ENCODE data around the gene NEO1. TPM values are rescaled to one million over a fixed set of nuclear protein-coding genes. Genes with fewer than 3 reads are reported as not detected.

The NEO1 gene
- total RNA-seq, 1 donor from 2014 or later = 21.8 TPM

DNA sequence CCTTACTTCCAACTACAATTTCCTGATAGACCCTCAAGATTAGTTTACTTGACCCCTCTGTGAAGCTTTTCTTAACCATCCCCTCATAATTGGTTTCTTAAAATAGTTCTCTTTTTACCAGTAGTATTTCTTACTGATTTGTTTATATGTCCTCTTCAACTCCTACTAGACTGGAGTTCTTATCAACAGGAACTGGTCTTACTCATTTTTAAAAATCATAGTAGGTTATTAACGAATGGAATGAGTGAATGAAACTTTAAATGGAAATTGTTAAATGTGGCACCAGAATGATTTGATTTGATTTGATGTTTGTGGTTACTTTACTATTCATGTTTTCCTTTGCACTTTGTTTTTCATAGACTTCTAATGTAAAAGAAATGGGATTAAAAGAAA lies 91.5 kb downstream of the NEO1 start:
- no peak for DNase-seq (ENCODE audit: low spot score in 2 of 2)
- peaks cover 0 to 5% of the 10 kb centered on the region in 2 donors for H3K4me1 ChIP-seq
- TF ChIP-seq, protein P1, sequence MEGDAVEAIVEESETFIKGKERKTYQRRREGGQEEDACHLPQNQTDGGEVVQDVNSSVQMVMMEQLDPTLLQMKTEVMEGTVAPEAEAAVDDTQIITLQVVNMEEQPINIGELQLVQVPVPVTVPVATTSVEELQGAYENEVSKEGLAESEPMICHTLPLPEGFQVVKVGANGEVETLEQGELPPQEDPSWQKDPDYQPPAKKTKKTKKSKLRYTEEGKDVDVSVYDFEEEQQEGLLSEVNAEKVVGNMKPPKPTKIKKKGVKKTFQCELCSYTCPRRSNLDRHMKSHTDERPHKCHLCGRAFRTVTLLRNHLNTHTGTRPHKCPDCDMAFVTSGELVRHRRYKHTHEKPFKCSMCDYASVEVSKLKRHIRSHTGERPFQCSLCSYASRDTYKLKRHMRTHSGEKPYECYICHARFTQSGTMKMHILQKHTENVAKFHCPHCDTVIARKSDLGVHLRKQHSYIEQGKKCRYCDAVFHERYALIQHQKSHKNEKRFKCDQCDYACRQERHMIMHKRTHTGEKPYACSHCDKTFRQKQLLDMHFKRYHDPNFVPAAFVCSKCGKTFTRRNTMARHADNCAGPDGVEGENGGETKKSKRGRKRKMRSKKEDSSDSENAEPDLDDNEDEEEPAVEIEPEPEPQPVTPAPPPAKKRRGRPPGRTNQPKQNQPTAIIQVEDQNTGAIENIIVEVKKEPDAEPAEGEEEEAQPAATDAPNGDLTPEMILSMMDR (IDR thresholded peaks at IDR 0.05) = no peak
- no peak overlapping the region for H3K4me3 ChIP-seq
- H3K27ac ChIP-seq = no peak overlapping the region
- H3K27me3 ChIP-seq = no peaks in the 10 kb centered on the region
- H3K9me3 ChIP-seq = no peaks in the 10 kb centered on the region
- no peaks in the 10 kb centered on the region for H3K36me3 ChIP-seq
- intact Hi-C loops (cut with DNase I) = no loop called here

- Histone ChIP-seq H3K36me3 (no peaks in the 10 kb centered on the region), H3K27ac (no peak overlapping the region), H3K27me3 (no peaks in the 10 kb centered on the region), H3K4me1 (no peaks in the 10 kb centered on the region), H3K9me3 (no peaks in the 10 kb centered on the region), H3K4me3 (no peak overlapping the region)
- TF ChIP-seq, protein P1 (IDR thresholded peaks at IDR 0.05) = no peak
- no peak for DNase-seq (ENCODE audit: low spot score in 2 of 2)
- intact Hi-C loops (cut with DNase I) = no loop called here
Measured at GRCh38 chr15:73146419-73146818, 94.2 kb downstream of the NEO1 start.

DNA sequence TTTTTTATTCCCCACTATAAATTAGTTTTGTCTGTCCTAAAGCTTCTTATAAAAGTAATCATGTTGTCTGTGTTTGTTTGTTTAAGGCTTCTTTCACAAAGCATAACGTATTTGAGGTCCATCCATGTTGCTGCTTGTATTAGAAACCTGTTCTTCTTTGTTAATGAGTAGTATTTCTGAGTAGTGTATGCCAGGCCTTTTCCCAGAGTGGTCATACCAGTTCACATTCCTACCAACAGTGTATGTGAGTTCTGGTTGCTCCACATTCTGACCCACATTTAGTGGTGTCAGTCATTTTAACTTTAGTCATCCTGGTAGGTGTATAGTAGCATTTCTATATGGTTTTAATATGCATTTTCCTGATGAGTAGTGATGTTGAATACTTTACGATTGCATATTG lies 98.6 kb downstream of the NEO1 start:
- intact Hi-C loops (cut with DNase I) = no loop called here
- H3K27me3 ChIP-seq = no peaks in the 10 kb centered on the region
- H3K36me3 ChIP-seq = no peaks in the 10 kb centered on the region
- no peak for DNase-seq (ENCODE audit: low spot score in 2 of 2)
- TF ChIP-seq, protein P1 (IDR thresholded peaks at IDR 0.05) = no peak
- H3K4me1 ChIP-seq = no peaks in the 10 kb centered on the region
- H3K4me3 ChIP-seq = no peak overlapping the region
- peaks cover 4 to 15% of the 10 kb centered on the region in 2 donors for H3K9me3 ChIP-seq
- no peak overlapping the region for H3K27ac ChIP-seq

- Histone ChIP-seq H3K4me1 (no peaks in the 10 kb centered on the region), H3K27ac (no peak overlapping the region), H3K36me3 (peaks cover 0 to 3% of the 10 kb centered on the region in 2 donors), H3K9me3 (peaks cover 4 to 20% of the 10 kb centered on the region in 2 donors), H3K27me3 (no peaks in the 10 kb centered on the region), H3K4me3 (no peak overlapping the region)
- DNase-seq (ENCODE audit: low spot score in 2 of 2) = no peak
- intact Hi-C loops (cut with DNase I) = no loop called here
- TF ChIP-seq, protein P1 (IDR thresholded peaks at IDR 0.05) = no peak
Measured at GRCh38 chr15:73153024-73153423, 100.8 kb downstream of the NEO1 start.

DNA sequence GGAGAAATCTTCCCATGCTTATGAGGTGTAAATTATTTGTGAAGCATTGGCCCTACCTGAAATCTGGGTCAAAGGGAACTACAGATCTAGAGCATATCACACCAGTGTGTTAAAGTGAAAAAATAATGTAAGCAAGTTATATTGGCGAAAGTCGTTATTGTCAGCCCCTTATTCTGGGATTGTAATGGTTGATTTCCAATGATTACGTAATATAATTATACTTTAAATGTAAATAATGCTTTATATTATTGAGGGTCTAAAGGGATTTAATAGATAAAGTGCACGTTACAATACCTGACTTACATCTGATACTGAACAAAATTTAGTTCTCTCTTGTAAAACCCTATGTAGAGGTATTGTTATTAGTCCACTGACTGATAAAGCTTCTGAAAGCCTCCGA lies 101.2 kb downstream of the NEO1 start:
- no peak for DNase-seq (ENCODE audit: low spot score in 2 of 2)
- TF ChIP-seq, protein P1 (IDR thresholded peaks at IDR 0.05) = no peak
- H3K27me3 ChIP-seq = no peaks in the 10 kb centered on the region
- H3K36me3 ChIP-seq = peaks cover 0 to 3% of the 10 kb centered on the region in 2 donors
- no peak overlapping the region for H3K4me3 ChIP-seq
- intact Hi-C loops (cut with DNase I) = no loop called here
- no peaks in the 10 kb centered on the region for H3K4me1 ChIP-seq
- no peak overlapping the region for H3K27ac ChIP-seq
- H3K9me3 ChIP-seq = peaks cover 4 to 20% of the 10 kb centered on the region in 2 donors
